Large intestine (tissue), 3 donors: Measurements from ENCODE around the gene EGFR. TPM values are rescaled to one million over a fixed set of nuclear protein-coding genes. Genes with fewer than 3 reads are reported as not detected.

Experiments
- DNase-seq, 2 donors: peaks; one replicate each; pipeline versions ENCODE4 v3.0.0 to v3.0.0-alpha.2; 2013
- H3K27ac ChIP-seq: one replicate; pipeline ENCODE4 v1.5.1; 2013; ENCODE audit warnings: low read length
- H3K27me3 ChIP-seq: 2 replicates; pipeline ENCODE4 v1.6.1; 2013; ENCODE audit warnings: low read length; ENCODE audit not compliant: control insufficient read depth, insufficient read depth
- H3K36me3 ChIP-seq: 2 replicates; pipeline ENCODE4 v1.6.1; 2013; ENCODE audit warnings: low read length; ENCODE audit not compliant: control insufficient read depth, insufficient read depth
- H3K4me1 ChIP-seq: one replicate; pipeline ENCODE4 v1.6.1; 2013; ENCODE audit warnings: low read length; ENCODE audit not compliant: control insufficient read depth, insufficient read depth
- H3K4me3 ChIP-seq: one replicate; pipeline ENCODE4 v1.5.1; 2013; ENCODE audit warnings: low read length
- H3K9me3 ChIP-seq: one replicate; pipeline ENCODE4 v1.6.1; 2013; ENCODE audit warnings: mild to moderate bottlenecking, low read depth, low read length, moderate library complexity; ENCODE audit not compliant: control insufficient read depth
- WGBS: methylation state at CpG from one replicate; pipeline ENCODE4 v1.1.5; 2013; ENCODE audit warnings: low lambda C conversion rate; ENCODE audit not compliant: insufficient coverage; 5-methylcytosine and 5-hydroxymethylcytosine counted together
- polyA plus RNA-seq: library from polyadenylated mRNA; unstranded; fragments of 120-200 nt; gene quantifications from one replicate; pipeline ENCODE4 v1.2.1, GENCODE V29; 2013

EGFR gene
- polyA plus RNA-seq, 1 donor = 22.9 TPM

- Histone ChIP-seq H3K4me3 (no peak overlapping the region), H3K27ac (no peak overlapping the region), H3K36me3 (peaks cover 2% of the 10 kb centered on the region), H3K4me1 (peaks cover 29% of the 10 kb centered on the region), H3K9me3 (no peaks in the 10 kb centered on the region), H3K27me3 (no peaks in the 10 kb centered on the region)
- no peak for DNase-seq
- no CpG with 5 or more reads among the region's 8 CpGs for WGBS
Measured at GRCh38 chr7:55212176-55212575, 193.4 kb downstream of the EGFR start.

GRCh38 chr7:55212838-55213237, 194.0 kb downstream of the EGFR start:
- no CpG with 5 or more reads among the region's 10 CpGs for WGBS
- no peak overlapping the region for H3K27ac ChIP-seq
- H3K27me3 ChIP-seq = no peaks in the 10 kb centered on the region
- no peaks in the 10 kb centered on the region for H3K9me3 ChIP-seq
- DNase-seq = no peak
- H3K4me1 ChIP-seq = peaks cover 29% of the 10 kb centered on the region
- no peaks in the 10 kb centered on the region for H3K36me3 ChIP-seq
- no peak overlapping the region for H3K4me3 ChIP-seq

GRCh38 chr7:55214707-55215106, 195.9 kb downstream of the EGFR start:
- Histone ChIP-seq H3K27ac (no peak overlapping the region), H3K4me3 (no peak overlapping the region), H3K27me3 (no peaks in the 10 kb centered on the region), H3K4me1 (peaks cover 13% of the 10 kb centered on the region), H3K36me3 (no peaks in the 10 kb centered on the region), H3K9me3 (no peaks in the 10 kb centered on the region)
- no CpG with 5 or more reads among the region's 5 CpGs for WGBS
- DNase-seq = no peak

- H3K4me1 ChIP-seq = no peaks in the 10 kb centered on the region
- H3K27me3 ChIP-seq = no peaks in the 10 kb centered on the region
- no peaks in the 10 kb centered on the region for H3K36me3 ChIP-seq
- H3K9me3 ChIP-seq = no peaks in the 10 kb centered on the region
- WGBS = no CpG with 5 or more reads among the region's 9 CpGs
- H3K27ac ChIP-seq = no peak overlapping the region
- H3K4me3 ChIP-seq = no peak overlapping the region
- DNase-seq = no peak
Measured at GRCh38 chr7:55223023-55223422, 204.2 kb downstream of the EGFR start.

- Histone ChIP-seq H3K4me1 (no peaks in the 10 kb centered on the region), H3K36me3 (no peaks in the 10 kb centered on the region), H3K4me3 (no peak overlapping the region), H3K27ac (no peak overlapping the region), H3K27me3 (no peaks in the 10 kb centered on the region), H3K9me3 (no peaks in the 10 kb centered on the region)
- DNase-seq = no peak
- WGBS = no CpG with 5 or more reads among the region's 5 CpGs
Measured at GRCh38 chr7:55224111-55224510, 205.3 kb downstream of the EGFR start.

- no peak overlapping the region for H3K4me3 ChIP-seq
- H3K4me1 ChIP-seq = no peaks in the 10 kb centered on the region
- no peaks in the 10 kb centered on the region for H3K27me3 ChIP-seq
- H3K27ac ChIP-seq = no peak overlapping the region
- DNase-seq = no peak
- WGBS = no CpG with 5 or more reads among the region's 2 CpGs
- H3K9me3 ChIP-seq = no peaks in the 10 kb centered on the region
- H3K36me3 ChIP-seq = no peaks in the 10 kb centered on the region
Measured at GRCh38 chr7:55224810-55225209, 206.0 kb downstream of the EGFR start.

- H3K27ac ChIP-seq = no peak overlapping the region
- H3K4me3 ChIP-seq = no peak overlapping the region
- no peaks in the 10 kb centered on the region for H3K27me3 ChIP-seq
- no peak for DNase-seq
- no CpG with 5 or more reads among the region's 1 CpG for WGBS
- H3K9me3 ChIP-seq = no peaks in the 10 kb centered on the region
- no peaks in the 10 kb centered on the region for H3K36me3 ChIP-seq
- no peaks in the 10 kb centered on the region for H3K4me1 ChIP-seq
Measured at GRCh38 chr7:55230014-55230413, 211.2 kb downstream of the EGFR start.

- WGBS = no CpG with 5 or more reads among the region's 7 CpGs
- Histone ChIP-seq H3K27ac (no peak overlapping the region), H3K4me3 (no peak overlapping the region), H3K9me3 (no peaks in the 10 kb centered on the region), H3K27me3 (no peaks in the 10 kb centered on the region), H3K4me1 (no peaks in the 10 kb centered on the region), H3K36me3 (no peaks in the 10 kb centered on the region)
- no peak for DNase-seq
Measured at GRCh38 chr7:55231736-55232280, 213.0 kb downstream of the EGFR start.

- H3K4me1 ChIP-seq = no peaks in the 10 kb centered on the region
- H3K9me3 ChIP-seq = no peaks in the 10 kb centered on the region
- H3K27ac ChIP-seq = no peak overlapping the region
- no peaks in the 10 kb centered on the region for H3K36me3 ChIP-seq
- H3K4me3 ChIP-seq = no peak overlapping the region
- DNase-seq = no peak
- no CpG with 5 or more reads among the region's 7 CpGs for WGBS
- no peaks in the 10 kb centered on the region for H3K27me3 ChIP-seq
Measured at GRCh38 chr7:55233001-55233400, 214.2 kb downstream of the EGFR start.

GRCh38 chr7:55234408-55234807, 215.6 kb downstream of the EGFR start:
- no CpG with 5 or more reads among the region's 11 CpGs for WGBS
- Histone ChIP-seq H3K36me3 (no peaks in the 10 kb centered on the region), H3K4me1 (no peaks in the 10 kb centered on the region), H3K27ac (no peak overlapping the region), H3K4me3 (no peak overlapping the region), H3K9me3 (no peaks in the 10 kb centered on the region), H3K27me3 (no peaks in the 10 kb centered on the region)
- no peak for DNase-seq

- no peak overlapping the region for H3K27ac ChIP-seq
- H3K4me1 ChIP-seq = no peaks in the 10 kb centered on the region
- WGBS = no CpG with 5 or more reads among the region's 14 CpGs
- H3K9me3 ChIP-seq = no peaks in the 10 kb centered on the region
- no peaks in the 10 kb centered on the region for H3K36me3 ChIP-seq
- H3K27me3 ChIP-seq = no peaks in the 10 kb centered on the region
- DNase-seq = no peak
- no peak overlapping the region for H3K4me3 ChIP-seq
Measured at GRCh38 chr7:55235115-55235514, 216.3 kb downstream of the EGFR start.
